HS-27A (cell line): ENCODE measurements around the gene TAF11L3.
"Not testable (repeated sequence)": the region's sequence is repeated elsewhere in the genome, so short reads cannot be mapped to it uniquely, and the experiment has no call there.

Source experiments
- DNase-seq: peaks from one replicate; pipeline ENCODE4 v3.0.0-alpha.2; 2012; ENCODE audit warnings: low read depth, missing footprints

The TAF11L3 gene

DNA sequence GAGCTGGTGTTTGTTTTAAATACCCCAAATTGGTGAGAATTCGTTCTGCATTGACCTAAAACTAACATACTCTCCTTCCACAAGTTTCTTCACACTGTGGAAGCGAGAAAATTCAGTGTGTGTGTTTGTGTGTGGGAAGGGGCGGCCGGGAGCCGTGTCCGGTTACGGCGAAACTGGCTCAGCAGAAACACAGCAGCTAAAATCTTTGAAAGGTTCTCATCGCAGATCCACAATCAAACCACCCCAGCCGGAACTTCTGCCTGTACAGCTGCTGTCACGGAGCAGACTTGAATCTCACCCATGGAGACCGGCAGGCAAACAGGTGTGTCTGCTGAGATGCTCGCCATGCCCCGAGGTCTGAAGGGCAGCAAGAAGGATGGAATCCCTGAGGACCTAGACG, at the start of gene TAF11L3:
TSS of gene TAF11L3 (plus strand) at position 301 of the 400 bp plus-strand sequence.
- DNase-seq = not testable (repeated sequence)

DNA sequence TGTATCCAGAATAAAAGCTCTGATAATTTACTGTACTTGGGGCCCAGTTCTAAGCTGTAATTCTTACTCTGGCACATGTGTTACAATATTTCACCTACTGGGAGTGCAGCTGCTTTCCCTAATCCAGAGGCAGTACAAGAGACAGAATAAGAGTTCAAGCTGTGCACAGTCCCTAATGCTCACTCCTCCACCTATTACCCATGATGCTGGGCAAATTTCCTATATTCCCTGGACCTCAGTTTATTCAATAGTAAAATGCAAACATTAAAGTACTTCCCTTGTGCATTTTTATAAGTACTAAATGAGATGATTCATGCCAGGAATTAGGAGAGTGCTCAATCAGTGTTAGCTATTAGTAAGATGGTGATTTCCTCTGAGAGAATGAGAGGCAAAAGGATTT, 48.1 kb upstream of the TAF11L3 start:
- no peak for DNase-seq

DNA sequence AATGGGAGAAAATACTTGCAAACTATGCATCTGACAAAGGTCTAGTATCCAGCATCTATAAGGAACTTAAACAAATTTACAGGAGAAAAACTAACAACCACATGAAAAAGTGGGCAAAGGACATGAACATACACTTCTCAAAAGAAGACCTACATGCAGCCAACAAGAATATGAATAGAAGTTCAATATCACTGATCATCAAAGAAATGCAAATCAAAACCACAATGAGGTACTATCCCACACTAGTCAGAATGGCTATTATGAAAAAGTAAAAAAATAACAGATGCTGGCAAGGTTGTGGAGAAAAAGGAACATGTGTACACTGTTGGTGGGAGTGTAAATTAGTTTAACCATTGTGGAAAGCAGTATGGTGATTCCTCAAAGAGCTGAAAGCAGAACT, 43.1 kb upstream of the TAF11L3 start:
- not testable (repeated sequence) for DNase-seq

DNA sequence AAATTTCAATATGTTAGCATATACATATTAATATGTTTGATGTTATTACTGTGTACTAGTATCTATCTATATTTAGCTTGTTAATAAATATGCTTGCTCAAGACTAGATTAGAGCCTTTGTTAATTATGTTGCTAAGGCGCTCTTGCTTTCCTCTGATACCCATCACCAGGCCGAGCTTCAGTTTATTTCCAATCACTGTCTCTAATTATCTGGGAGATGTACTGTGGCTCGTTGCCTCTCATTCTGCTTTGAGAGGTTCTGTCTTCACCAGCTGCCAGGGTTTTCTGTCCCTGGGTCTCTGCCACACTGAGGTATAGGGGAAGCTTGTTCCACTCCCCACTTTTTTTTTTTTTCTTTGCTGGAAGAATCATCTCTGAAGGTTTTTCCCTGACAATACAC, 41.1 kb upstream of the TAF11L3 start:
- DNase-seq = no peak

DNA sequence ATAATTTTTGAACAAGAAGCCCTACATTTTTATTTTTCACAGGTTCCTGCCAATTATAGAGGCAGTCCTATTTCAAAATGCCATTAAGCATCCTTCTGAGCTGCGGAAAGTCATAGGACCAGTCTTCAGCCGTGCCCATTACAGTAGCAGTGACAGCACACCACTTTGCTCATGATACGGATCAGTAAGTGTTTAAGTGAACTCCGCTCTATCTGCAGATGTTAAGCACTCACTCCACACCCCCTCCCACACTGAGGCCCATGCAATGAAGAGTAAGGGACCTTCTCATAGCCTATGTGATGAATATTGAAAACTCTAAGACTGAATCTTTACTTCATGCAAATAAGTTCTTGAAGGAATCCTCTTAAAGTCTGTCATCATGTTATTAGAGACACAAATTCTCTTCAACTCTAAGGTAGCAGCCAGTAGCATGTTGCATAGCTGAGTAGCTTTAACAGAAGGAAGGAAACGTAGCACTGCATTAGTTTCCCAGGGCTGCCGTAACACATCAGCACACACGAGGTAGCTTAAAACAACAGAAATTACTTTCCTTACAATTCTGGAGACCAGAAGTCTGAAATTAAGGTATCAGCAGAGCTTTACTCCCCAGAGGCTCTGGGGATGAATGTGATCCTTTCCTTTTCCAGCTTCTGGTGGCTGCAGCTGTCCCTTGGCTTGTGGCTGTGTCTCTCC, 40.4 kb upstream of the TAF11L3 start:
- no peak for DNase-seq

DNA sequence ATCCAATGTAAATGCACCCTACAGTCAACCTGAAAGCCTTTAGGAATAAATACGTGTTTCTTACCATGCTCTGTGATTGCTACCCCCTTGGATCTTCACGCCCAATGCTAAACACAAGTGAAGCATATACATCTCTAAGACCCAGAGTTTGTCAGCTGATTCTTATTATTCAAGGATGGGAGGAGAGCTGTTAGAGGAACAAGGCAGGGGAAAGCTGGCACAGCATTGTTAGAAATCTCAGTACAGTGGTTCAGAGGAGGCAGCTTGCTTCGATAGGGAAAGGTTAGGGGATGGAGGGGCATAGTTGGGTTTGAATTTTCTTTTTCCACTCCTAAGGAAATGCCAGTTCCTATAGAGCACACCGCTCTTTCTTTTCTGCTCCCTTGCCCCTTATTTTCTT, 36.8 kb upstream of the TAF11L3 start:
- DNase-seq = no peak

DNA sequence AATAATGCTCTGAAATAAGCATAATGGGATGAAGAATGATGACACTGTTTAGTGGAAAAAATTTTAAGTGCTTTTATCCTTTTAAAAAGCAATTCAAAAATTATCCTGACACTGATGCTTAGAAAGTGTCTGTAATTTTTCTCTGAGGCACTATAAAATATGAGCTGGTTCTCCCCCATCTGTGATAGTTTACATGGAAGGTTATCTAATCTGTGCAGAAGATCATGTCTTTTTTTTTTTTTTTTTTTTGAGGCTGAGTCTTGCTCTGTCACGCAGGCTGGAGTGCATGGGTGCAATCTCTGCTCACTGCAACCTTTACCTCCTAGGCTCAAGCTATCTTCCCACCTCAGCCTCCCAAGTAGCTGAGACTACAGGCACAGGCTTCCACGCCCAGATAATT, 35.4 kb upstream of the TAF11L3 start:
- DNase-seq = no peak

DNA sequence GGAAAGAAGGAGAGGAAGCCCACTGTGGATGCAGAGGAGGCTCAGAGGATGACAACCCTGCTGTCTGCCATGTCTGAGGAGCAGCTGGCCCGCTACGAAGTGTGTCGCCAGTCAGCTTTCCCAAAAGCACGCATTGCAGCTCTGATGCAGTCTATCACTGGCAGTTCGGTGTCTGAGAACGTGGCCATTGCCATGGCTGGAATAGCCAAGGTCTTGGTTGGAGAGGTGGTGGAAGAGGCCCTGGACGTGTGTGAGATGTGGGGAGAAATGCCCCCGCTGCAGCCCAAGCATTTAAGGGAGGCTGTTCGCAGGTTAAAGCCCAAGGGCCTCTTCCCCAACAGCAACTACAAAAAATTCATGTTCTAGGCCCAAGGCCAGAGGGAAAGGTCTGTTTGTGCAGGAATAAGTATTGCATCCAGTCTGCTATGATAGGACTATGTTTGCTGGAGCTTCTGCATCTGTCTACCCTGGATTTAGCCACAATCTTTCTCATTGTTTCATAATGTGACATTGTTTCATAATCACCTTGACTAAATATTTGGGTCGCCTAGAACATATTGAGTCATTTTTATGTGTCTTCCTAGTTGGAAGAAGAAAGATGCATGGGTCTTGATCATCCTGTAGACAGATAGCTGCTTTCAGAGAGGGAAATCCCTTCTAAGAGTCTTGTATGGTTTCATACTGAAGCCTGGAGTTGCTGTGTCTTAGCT, 31.5 kb upstream of the TAF11L3 start:
- DNase-seq = not testable (repeated sequence)

DNA sequence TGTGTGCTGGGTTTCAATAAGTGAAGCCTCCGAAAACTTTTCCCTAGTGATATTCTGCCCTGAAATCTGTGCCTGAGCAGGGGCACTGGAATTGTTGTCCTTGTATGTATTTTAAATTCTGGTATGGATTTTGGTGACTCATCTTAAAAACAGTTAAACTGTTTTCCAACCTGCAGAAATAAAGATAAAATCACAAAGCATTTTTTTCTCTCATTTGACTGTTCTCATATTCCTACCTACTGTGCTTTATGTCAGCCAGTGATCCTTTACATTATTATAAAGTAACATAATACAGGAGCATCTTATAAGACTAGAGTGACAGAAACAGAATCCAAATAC, 31.0 kb upstream of the TAF11L3 start:
- no peak for DNase-seq

DNA sequence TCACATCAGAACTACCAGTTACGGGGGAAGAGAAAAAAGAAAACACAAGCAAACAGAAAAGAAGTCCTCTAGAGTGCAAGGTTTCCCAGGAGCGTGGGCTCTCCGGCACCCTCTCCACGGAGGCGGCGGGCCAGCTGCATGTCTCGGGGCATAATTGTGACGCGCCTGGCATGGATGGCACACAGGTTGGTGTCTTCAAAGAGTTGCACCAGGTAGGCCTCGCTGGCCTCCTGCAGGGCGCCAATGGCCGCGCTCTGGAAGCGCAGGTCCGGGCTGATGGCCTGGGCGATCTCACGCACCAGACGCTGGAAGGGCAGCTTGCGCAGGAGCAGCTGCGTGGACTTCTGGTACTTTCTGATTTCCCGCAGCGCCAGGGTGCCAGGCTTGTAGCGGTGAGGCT, 26.9 kb upstream of the TAF11L3 start:
- not testable (repeated sequence) for DNase-seq

DNA sequence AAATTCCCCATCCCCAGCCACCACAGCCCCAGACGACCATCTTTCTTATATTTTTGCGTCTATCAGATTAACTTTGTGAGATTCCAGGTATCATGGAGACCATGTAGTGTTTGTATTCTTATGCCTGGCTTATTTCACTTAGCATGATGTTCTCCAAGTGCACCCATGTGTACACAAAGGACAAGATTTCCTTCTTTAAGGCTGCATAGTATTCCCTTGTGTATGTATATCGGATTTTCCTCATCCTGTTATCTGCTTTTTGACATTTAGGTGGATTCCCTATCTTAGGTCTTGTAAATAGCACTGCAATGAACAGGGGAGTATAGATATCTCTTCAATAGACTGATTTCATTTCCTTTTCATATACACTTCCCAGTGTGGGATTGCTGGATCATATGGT, 25.4 kb upstream of the TAF11L3 start:
- no peak for DNase-seq

DNA sequence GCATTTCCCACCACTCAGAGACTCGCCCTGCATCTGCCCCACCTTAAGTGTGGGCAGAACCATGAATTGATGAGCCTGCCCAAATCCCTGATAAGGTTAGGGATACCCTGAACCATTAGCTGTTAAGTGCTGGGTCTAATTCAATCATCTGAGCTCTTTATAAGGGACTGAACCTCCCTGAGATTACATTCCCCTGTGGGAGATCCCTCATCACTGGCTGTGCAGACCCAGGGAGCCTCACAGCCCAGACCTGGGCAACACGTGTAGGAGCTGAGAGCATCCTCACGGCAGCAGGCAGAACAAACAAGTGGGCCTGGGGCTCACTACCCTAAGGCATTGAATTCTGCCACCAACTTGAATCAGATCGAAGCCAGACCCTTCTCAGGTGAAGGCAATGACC, 20.7 kb upstream of the TAF11L3 start:
- DNase-seq = no peak

DNA sequence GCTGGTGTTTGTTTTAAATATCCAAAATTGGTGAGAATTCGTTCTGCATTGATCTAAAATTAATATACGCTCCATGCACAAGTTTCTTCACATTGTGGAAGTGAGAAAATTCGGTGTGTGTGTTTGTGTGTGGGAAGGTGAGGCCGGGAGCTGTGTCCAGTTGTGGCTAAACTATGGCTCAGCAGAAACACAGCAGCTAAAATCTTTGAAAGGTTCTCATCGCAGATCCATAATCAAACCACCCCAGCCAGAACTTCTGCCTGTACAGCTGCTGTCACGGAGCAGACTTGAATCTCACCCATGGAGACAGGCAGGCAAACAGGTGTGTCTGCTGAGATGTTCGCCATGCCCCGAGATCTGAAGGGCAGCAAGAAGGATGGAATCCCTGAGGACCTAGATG, 20.2 kb upstream of the TAF11L3 start, which contains the start of gene TAF11L2:
TSS of gene TAF11L2 (plus strand) at position 301 of the 400 bp plus-strand sequence.
- DNase-seq = not testable (repeated sequence)

DNA sequence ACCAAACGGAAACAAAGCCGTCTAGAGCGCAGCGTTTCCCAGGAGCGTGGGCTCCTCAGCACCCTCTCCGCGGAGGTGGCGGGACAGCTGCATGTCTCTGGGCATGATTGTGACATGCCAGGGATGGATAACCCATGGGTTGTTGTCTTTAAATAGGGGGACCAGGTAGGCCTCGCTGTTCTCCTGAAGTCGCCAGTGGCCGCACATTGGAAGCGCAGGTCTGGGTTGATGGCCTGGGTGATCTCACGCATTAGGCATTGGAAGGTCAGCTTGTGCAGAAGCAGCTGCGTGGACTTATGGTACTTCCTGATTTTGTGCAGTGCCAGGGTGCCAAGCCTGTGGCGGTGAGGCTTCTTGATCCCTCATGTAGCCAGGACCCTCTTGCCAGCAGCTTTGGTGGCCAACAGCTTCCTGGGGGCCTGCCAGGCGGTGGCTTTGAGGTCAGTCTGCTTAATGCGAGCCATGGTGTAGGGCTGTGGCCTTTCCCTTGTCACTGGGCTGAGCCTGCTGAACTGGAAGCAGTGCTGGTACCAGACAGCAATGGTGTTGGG, 6.3 kb upstream of the TAF11L3 start:
- DNase-seq = no peak

DNA sequence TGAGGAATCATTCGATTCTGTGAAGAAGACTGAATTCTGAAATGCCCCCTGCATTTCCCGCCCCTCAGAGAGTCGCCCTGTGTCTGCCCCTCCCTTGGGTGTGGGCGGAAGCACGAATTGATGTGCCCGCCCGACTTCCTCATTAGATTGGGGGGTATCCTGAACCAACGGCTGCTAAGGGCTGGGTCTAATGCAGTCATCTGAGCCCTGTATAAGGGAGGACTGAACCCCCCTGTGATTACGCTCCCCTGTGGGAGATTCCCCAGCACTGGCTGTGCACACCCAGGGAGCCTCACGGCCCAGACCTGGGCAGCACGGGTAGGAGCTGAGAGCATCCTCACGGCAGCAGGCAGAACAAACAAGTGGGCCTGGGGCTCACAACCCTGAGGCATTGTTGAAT, 641 bp upstream of the TAF11L3 start:
- not testable (repeated sequence) for DNase-seq

DNA sequence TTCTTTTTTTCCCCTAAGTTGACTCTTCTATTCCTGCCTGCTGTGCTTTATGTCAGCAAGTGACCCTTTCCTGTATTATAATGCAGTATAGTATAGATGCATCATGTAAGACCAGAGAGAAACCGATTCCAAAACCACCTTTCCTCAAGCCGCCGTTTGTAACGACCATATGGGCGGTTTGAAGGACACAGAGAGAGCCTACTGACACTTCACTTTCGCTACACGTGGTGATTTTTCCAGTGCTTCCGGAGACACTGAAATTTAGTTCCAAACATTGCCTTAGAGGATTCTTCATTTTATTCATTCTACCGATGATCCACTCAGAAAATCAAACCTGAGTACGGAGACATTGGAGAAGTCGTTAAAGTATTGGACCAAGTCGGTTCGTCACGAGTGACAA, 1.3 kb downstream of the TAF11L3 start:
- not testable (repeated sequence) for DNase-seq

DNA sequence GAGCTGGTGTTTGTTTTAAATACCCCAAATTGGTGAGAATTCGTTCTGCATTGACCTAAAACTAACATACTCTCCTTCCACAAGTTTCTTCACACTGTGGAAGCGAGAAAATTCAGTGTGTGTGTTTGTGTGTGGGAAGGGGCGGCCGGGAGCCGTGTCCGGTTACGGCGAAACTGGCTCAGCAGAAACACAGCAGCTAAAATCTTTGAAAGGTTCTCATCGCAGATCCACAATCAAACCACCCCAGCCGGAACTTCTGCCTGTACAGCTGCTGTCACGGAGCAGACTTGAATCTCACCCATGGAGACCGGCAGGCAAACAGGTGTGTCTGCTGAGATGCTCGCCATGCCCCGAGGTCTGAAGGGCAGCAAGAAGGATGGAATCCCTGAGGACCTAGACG, 3.3 kb downstream of the TAF11L3 start, which contains the start of gene TAF11L4:
TSS of gene TAF11L4 (plus strand) at position 301 of the 400 bp plus-strand sequence.
- not testable (repeated sequence) for DNase-seq

DNA sequence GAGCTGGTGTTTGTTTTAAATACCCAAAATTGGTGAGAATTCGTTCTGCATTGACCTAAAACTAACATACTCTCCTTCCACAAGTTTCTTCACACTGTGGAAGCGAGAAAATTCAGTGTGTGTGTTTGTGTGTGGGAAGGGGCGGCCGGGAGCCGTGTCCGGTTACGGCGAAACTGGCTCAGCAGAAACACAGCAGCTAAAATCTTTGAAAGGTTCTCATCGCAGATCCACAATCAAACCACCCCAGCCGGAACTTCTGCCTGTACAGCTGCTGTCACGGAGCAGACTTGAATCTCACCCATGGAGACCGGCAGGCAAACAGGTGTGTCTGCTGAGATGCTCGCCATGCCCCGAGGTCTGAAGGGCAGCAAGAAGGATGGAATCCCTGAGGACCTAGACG, 6.8 kb downstream of the TAF11L3 start, which contains the start of gene TAF11L5:
TSS of gene TAF11L5 (plus strand) at position 301 of the 400 bp plus-strand sequence.
- not testable (repeated sequence) for DNase-seq

DNA sequence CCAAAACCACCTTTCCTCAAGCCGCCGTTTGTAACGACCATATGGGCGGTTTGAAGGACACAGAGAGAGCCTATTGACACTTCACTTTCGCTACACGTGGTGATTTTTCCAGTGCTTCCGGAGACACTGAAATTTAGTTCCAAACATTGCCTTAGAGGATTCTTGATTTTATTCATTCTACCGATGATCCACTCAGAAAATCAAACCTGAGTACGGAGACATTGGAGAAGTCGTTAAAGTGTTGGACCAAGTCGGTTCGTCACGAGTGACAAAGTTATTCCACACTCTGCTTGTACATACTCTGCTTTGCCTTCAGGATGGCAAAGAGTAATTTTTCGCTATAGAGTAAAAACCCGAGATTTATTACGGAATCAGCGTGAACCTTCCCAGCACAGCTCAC, 8.3 kb downstream of the TAF11L3 start:
- DNase-seq = not testable (repeated sequence)

DNA sequence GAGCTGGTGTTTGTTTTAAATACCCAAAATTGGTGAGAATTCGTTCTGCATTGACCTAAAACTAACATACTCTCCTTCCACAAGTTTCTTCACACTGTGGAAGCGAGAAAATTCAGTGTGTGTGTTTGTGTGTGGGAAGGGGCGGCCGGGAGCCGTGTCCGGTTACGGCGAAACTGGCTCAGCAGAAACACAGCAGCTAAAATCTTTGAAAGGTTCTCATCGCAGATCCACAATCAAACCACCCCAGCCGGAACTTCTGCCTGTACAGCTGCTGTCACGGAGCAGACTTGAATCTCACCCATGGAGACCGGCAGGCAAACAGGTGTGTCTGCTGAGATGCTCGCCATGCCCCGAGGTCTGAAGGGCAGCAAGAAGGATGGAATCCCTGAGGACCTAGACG, 10.2 kb downstream of the TAF11L3 start, which contains the start of gene TAF11L6:
TSS of gene TAF11L6 (plus strand) at position 301 of the 400 bp plus-strand sequence.
- not testable (repeated sequence) for DNase-seq
